ENCODE measurements around the gene STX2. TPM values are rescaled to one million over a fixed set of nuclear protein-coding genes. Genes with fewer than 3 reads are reported as not detected.

STX2 gene
- total and polyA plus RNA-seq, 2 donors (not counting 1 experiment from before 2014, with no cell fraction given), result 35.2 to 87.8 TPM

GRCh38 chr12:130800312-130800711 lies 38.7 kb downstream of the STX2 start:
- Histone ChIP-seq H3K27me3 (ENCODE audit: control insufficient read depth, insufficient read depth, low read length) (no peaks in the 10 kb centered on the region), H4K20me1 (ENCODE audit: control insufficient read depth, extremely low read depth, insufficient read depth, low read length) (no peaks in the 10 kb centered on the region), H3K4me2 (ENCODE audit: extremely low read depth, insufficient read depth, low read length) (no peak overlapping the region), H3K27ac (ENCODE audit: insufficient read depth, low read length) (no peak overlapping the region), H3K4me3 (replicated peaks in 1 of 4; ENCODE audit: control extremely low read depth in 1 of 4, insufficient read depth in 1 of 4, low read depth in 3 of 4, low read length in 4 of 4) (no peak overlapping the region), H3K9ac (ENCODE audit: insufficient read depth, low read length) (no peak overlapping the region), H3K36me3 (ENCODE audit: control insufficient read depth, insufficient read depth, low read length) (peaks cover 7% of the 10 kb centered on the region), H2AFZ (ENCODE audit: low read length) (no peak overlapping the region), H3K79me2 (ENCODE audit: control insufficient read depth, insufficient read depth, low read length) (no peaks in the 10 kb centered on the region), H3K9me3 (ENCODE audit: control insufficient read depth, insufficient read depth, low read depth, low read length) (no peaks in the 10 kb centered on the region), H3K4me1 (ENCODE audit: control insufficient read depth, extremely low read depth, insufficient read depth, low read length) (no peaks in the 10 kb centered on the region)
- no peak for DNase-seq (ENCODE audit: low read depth in 2 of 2)
- TF ChIP-seq CTCF (conservative IDR thresholded peaks at IDR 0.05 in 1 of 2, IDR thresholded peaks at IDR 0.05 in 1 of 2; ENCODE audit: low read depth in 1 of 2, low read length in 2 of 2), result no peak
- no peak for TF ChIP-seq EZH2 (IDR thresholded peaks at IDR 0.05; ENCODE audit: low read length, missing control alignments)

- H3K79me2 ChIP-seq (ENCODE audit: control insufficient read depth, insufficient read depth, low read length), result no peaks in the 10 kb centered on the region
- H3K9ac ChIP-seq (ENCODE audit: insufficient read depth, low read length), result no peak overlapping the region
- no peak for DNase-seq (ENCODE audit: low read depth in 2 of 2)
- no peaks in the 10 kb centered on the region for H3K27me3 ChIP-seq (ENCODE audit: control insufficient read depth, insufficient read depth, low read length)
- no peaks in the 10 kb centered on the region for H4K20me1 ChIP-seq (ENCODE audit: control insufficient read depth, extremely low read depth, insufficient read depth, low read length)
- H3K27ac ChIP-seq (ENCODE audit: insufficient read depth, low read length), result no peak overlapping the region
- no peak overlapping the region for H2AFZ ChIP-seq (ENCODE audit: low read length)
- no peaks in the 10 kb centered on the region for H3K9me3 ChIP-seq (ENCODE audit: control insufficient read depth, insufficient read depth, low read depth, low read length)
- no peaks in the 10 kb centered on the region for H3K4me1 ChIP-seq (ENCODE audit: control insufficient read depth, extremely low read depth, insufficient read depth, low read length)
- peaks cover 4% of the 10 kb centered on the region for H3K36me3 ChIP-seq (ENCODE audit: control insufficient read depth, insufficient read depth, low read length)
- TF ChIP-seq CTCF (conservative IDR thresholded peaks at IDR 0.05 in 1 of 2, IDR thresholded peaks at IDR 0.05 in 1 of 2; ENCODE audit: low read depth in 1 of 2, low read length in 2 of 2) (no peak), EZH2 (IDR thresholded peaks at IDR 0.05; ENCODE audit: low read length, missing control alignments) (no peak)
- no peak overlapping the region for H3K4me2 ChIP-seq (ENCODE audit: extremely low read depth, insufficient read depth, low read length)
- H3K4me3 ChIP-seq (replicated peaks in 1 of 4; ENCODE audit: control extremely low read depth in 1 of 4, insufficient read depth in 1 of 4, low read depth in 3 of 4, low read length in 4 of 4), result no peak overlapping the region
Measured at GRCh38 chr12:130799051-130799450, 40.0 kb downstream of the STX2 start.

- no peaks in the 10 kb centered on the region for H3K27me3 ChIP-seq (ENCODE audit: control insufficient read depth, insufficient read depth, low read length)
- H3K4me3 ChIP-seq (replicated peaks in 1 of 4; ENCODE audit: control extremely low read depth in 1 of 4, insufficient read depth in 1 of 4, low read depth in 3 of 4, low read length in 4 of 4), result no peak overlapping the region
- no peaks in the 10 kb centered on the region for H4K20me1 ChIP-seq (ENCODE audit: control insufficient read depth, extremely low read depth, insufficient read depth, low read length)
- H3K27ac ChIP-seq (ENCODE audit: insufficient read depth, low read length), result no peak overlapping the region
- H3K9ac ChIP-seq (ENCODE audit: insufficient read depth, low read length), result no peak overlapping the region
- TF ChIP-seq EZH2 (IDR thresholded peaks at IDR 0.05; ENCODE audit: low read length, missing control alignments) (no peak), CTCF (conservative IDR thresholded peaks at IDR 0.05 in 1 of 2, IDR thresholded peaks at IDR 0.05 in 1 of 2; ENCODE audit: low read depth in 1 of 2, low read length in 2 of 2) (no peak)
- H2AFZ ChIP-seq (ENCODE audit: low read length), result no peak overlapping the region
- H3K4me2 ChIP-seq (ENCODE audit: extremely low read depth, insufficient read depth, low read length), result no peak overlapping the region
- no peaks in the 10 kb centered on the region for H3K79me2 ChIP-seq (ENCODE audit: control insufficient read depth, insufficient read depth, low read length)
- no peaks in the 10 kb centered on the region for H3K4me1 ChIP-seq (ENCODE audit: control insufficient read depth, extremely low read depth, insufficient read depth, low read length)
- no peak for DNase-seq (ENCODE audit: low read depth in 2 of 2)
- H3K9me3 ChIP-seq (ENCODE audit: control insufficient read depth, insufficient read depth, low read depth, low read length), result no peaks in the 10 kb centered on the region
- peaks cover 8% of the 10 kb centered on the region for H3K36me3 ChIP-seq (ENCODE audit: control insufficient read depth, insufficient read depth, low read length)
Measured at GRCh38 chr12:130796985-130797686, 41.9 kb downstream of the STX2 start.
